NT2/D1 (cell line): ENCODE results near the gene CRYBG1.

Experiments used
- DNase-seq: peaks from one replicate; pipeline ENCODE4 v3.0.0-alpha.2; 2011; ENCODE audit warnings: low read depth, low spot score
- H3K27me3 ChIP-seq: 2 replicates; pipeline ENCODE4 v1.6.0; 2011; ENCODE audit warnings: mild to moderate bottlenecking; ENCODE audit not compliant: insufficient read length, insufficient read depth
- H3K36me3 ChIP-seq: 2 replicates; pipeline ENCODE4 v1.6.1; 2011; ENCODE audit warnings: mild to moderate bottlenecking, low read length, mixed read lengths; ENCODE audit not compliant: insufficient read depth, insufficient read length
- H3K4me1 ChIP-seq: 2 replicates; pipeline ENCODE4 v1.5.1; 2011; ENCODE audit not compliant: insufficient read depth, insufficient read length
- H3K4me3 ChIP-seq: 2 replicates; pipeline ENCODE4 v1.5.1; 2011; ENCODE audit warnings: low read depth; ENCODE audit not compliant: insufficient read length
- H3K9ac ChIP-seq: 2 replicates; pipeline ENCODE4 v1.6.0; 2011; ENCODE audit warnings: low read depth; ENCODE audit not compliant: insufficient read length
- H3K9me3 ChIP-seq: 2 replicates; pipeline ENCODE4 v1.5.1; 2011; ENCODE audit warnings: mild to moderate bottlenecking, low read length; ENCODE audit not compliant: insufficient read depth
- SUZ12 ChIP-seq: IDR thresholded peaks from 2 replicates; pipeline ENCODE4 v1.6.1; 2011; ENCODE audit not compliant: insufficient read length, insufficient read depth; ENCODE audit errors: extremely low read depth
- YY1 ChIP-seq: IDR thresholded peaks from 2 replicates; pipeline ENCODE4 v1.6.1; 2011; ENCODE audit not compliant: insufficient read length, insufficient read depth
- ZNF274 ChIP-seq: IDR thresholded peaks from 2 replicates; pipeline ENCODE4 v1.6.1; 2011; ENCODE audit warnings: mild to moderate bottlenecking, low read depth, low read length

CRYBG1 gene

DNA sequence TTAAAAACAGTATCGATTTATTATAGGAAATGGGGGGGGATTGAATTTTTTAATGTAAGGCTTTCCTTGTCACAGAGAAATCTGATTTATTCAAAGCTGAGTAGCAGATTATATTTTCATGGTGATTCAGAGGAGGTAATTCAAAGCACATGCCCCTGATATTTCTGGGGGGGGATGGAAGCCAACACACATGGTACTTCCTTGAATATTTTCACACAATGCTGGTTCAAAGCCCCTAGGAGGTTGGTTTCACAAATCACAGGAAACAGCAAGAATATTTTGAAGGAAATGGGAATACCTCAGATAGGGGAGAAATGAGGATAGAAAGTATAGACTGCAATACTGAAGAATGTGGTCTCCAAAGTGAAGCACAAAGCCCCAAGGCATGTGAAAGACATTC is 170.0 kb downstream of the CRYBG1 start:
- Histone ChIP-seq H3K9ac (no peak overlapping the region), H3K27me3 (no peaks in the 10 kb centered on the region), H3K4me3 (no peak overlapping the region), H3K4me1 (no peaks in the 10 kb centered on the region), H3K36me3 (no peaks in the 10 kb centered on the region), H3K9me3 (no peaks in the 10 kb centered on the region)
- no peak for TF ChIP-seq YY1
- no peak for TF ChIP-seq SUZ12
- TF ChIP-seq ZNF274 = no peak
- DNase-seq = no peak

GRCh38 chr6:106533054-106533453 is 172.5 kb downstream of the CRYBG1 start:
- H3K9me3 ChIP-seq = no peaks in the 10 kb centered on the region
- no peak for DNase-seq
- H3K9ac ChIP-seq = no peak overlapping the region
- no peak overlapping the region for H3K4me3 ChIP-seq
- H3K27me3 ChIP-seq = no peaks in the 10 kb centered on the region
- TF ChIP-seq ZNF274 (no peak), SUZ12 (no peak), YY1 (no peak)
- no peaks in the 10 kb centered on the region for H3K36me3 ChIP-seq
- H3K4me1 ChIP-seq = no peaks in the 10 kb centered on the region

- H3K9ac ChIP-seq = no peak overlapping the region
- no peaks in the 10 kb centered on the region for H3K27me3 ChIP-seq
- DNase-seq = no peak
- no peak for TF ChIP-seq YY1
- no peak for TF ChIP-seq SUZ12
- no peak for TF ChIP-seq ZNF274
- H3K9me3 ChIP-seq = no peaks in the 10 kb centered on the region
- no peaks in the 10 kb centered on the region for H3K36me3 ChIP-seq
- no peak overlapping the region for H3K4me3 ChIP-seq
- no peaks in the 10 kb centered on the region for H3K4me1 ChIP-seq
Observed at GRCh38 chr6:106534004-106534403, 173.5 kb downstream of the CRYBG1 start.

DNA sequence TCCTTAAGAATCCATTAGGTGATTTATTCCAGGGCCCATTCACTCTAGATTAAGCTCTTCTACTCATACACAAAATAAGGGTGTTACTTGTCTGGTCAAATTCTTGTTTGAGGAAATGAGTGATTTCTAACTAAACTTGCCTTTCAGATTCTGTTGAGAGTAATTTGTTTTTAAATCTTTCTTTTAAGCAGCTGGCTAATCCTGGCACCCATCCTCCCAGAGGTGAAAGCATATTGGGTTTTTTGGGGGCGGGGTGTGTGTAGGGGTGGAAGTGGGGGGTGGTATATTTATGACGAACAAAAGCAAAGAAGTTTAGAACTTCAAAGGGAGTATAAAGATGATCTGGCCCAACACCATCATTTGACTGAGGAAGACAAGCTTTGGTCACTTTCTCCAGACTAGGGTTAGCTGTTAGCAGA is 174.1 kb downstream of the CRYBG1 start:
- H3K9me3 ChIP-seq = no peaks in the 10 kb centered on the region
- TF ChIP-seq ZNF274 (no peak), SUZ12 (no peak), YY1 (no peak)
- DNase-seq = no peak
- no peak overlapping the region for H3K9ac ChIP-seq
- H3K4me3 ChIP-seq = no peak overlapping the region
- H3K27me3 ChIP-seq = no peaks in the 10 kb centered on the region
- H3K4me1 ChIP-seq = no peaks in the 10 kb centered on the region
- H3K36me3 ChIP-seq = no peaks in the 10 kb centered on the region

DNA sequence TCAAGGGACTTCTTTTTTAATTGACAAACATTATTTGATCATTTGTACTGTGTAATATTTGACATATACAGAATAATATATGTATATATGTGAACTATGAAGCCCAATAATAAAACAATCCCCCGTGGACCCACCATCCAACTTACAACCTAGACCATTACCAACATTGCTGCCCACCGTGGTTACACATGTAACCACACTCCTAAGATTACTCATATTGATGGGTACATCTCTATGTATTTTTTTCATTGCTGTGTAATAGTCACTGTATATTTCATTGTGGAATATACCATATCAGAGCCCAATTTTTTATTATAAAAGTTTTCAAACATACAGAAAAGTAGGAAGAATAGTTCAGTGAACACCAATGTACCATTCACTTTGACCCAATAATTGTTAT is 174.5 kb downstream of the CRYBG1 start:
- H3K9me3 ChIP-seq = no peaks in the 10 kb centered on the region
- no peaks in the 10 kb centered on the region for H3K4me1 ChIP-seq
- TF ChIP-seq ZNF274 (no peak), YY1 (no peak), SUZ12 (no peak)
- H3K27me3 ChIP-seq = no peaks in the 10 kb centered on the region
- no peak overlapping the region for H3K4me3 ChIP-seq
- no peaks in the 10 kb centered on the region for H3K36me3 ChIP-seq
- no peak for DNase-seq
- no peak overlapping the region for H3K9ac ChIP-seq

GRCh38 chr6:106536357-106536756 is 175.8 kb downstream of the CRYBG1 start:
- Histone ChIP-seq H3K4me1 (no peaks in the 10 kb centered on the region), H3K4me3 (no peak overlapping the region), H3K9ac (no peak overlapping the region), H3K36me3 (no peaks in the 10 kb centered on the region), H3K9me3 (no peaks in the 10 kb centered on the region), H3K27me3 (no peaks in the 10 kb centered on the region)
- TF ChIP-seq YY1 (no peak), SUZ12 (no peak), ZNF274 (no peak)
- DNase-seq = no peak

DNA sequence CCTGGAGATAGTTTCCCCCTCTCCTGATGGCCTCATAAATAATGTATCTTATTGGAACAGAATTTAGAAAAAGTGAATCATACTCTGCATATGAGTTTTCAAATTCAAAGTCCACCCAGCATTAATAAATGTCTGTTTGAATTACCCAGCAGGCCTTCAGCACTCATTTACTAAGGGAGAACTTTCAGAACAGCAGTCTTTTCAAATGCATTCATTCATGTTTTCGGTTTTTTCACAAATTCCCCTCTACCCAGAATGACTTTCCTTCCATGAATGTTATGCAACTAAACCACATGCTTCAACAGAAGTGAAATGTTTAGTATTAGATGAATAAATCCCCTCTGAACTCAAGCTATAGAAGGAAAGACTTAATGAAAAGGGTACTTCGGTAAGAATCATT is 176.3 kb downstream of the CRYBG1 start:
- Histone ChIP-seq H3K4me1 (no peaks in the 10 kb centered on the region), H3K4me3 (no peak overlapping the region), H3K9ac (no peak overlapping the region)

DNA sequence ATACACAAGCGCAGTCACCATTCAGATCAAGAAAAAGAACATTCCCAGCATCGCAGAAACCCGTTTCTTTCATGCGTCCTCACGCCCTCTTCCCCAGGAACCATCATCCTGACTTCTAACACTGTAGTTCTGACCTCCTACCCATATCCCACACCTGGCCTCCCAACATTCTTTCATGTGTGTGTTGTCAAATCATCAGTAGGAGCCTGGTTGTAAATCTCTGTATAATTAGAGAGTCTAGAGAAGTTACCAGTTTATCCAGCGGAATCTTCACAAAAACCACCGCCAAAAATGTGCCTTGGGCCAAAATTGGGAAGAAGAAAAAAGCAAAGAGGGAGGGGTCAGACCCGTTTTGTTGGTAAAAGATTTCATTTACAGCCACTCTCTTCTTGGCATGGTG is 177.1 kb downstream of the CRYBG1 start:
- no peak for DNase-seq
- Histone ChIP-seq H3K9ac (no peak overlapping the region), H3K9me3 (no peaks in the 10 kb centered on the region), H3K36me3 (no peaks in the 10 kb centered on the region), H3K27me3 (no peaks in the 10 kb centered on the region), H3K4me1 (no peaks in the 10 kb centered on the region), H3K4me3 (no peak overlapping the region)
- TF ChIP-seq ZNF274 (no peak), YY1 (no peak), SUZ12 (no peak)

More for the DNA sequence above, 176.3 kb downstream of the CRYBG1 start:
- Histone ChIP-seq H3K27me3 (no peaks in the 10 kb centered on the region), H3K9me3 (no peaks in the 10 kb centered on the region), H3K36me3 (no peaks in the 10 kb centered on the region)
- TF ChIP-seq SUZ12 (no peak), YY1 (no peak), ZNF274 (no peak)
- DNase-seq = no peak

DNA sequence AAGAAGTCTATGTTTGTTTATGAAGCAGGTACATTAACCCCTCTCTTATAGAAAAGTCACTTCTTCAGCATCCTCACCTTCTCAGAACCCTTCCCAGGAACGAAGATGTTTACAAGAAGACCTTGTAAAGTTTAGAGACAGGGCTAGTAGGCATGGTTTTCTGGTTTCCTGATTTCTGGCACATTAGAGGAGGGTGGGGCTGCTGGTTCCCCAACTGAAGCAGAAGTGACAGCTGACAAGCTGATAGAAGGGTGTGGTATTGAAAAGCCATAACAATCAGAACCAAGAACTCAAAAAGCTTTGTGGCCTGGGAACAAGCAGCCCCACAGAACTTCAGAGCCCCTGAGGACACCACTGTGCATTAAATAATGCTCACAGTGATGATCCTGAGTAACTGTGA is 177.6 kb downstream of the CRYBG1 start:
- TF ChIP-seq SUZ12 = no peak
- no peak for TF ChIP-seq YY1
- no peak for DNase-seq
- no peaks in the 10 kb centered on the region for H3K9me3 ChIP-seq
- H3K9ac ChIP-seq = no peak overlapping the region
- no peak overlapping the region for H3K4me3 ChIP-seq
- H3K4me1 ChIP-seq = no peaks in the 10 kb centered on the region
- no peaks in the 10 kb centered on the region for H3K27me3 ChIP-seq
- H3K36me3 ChIP-seq = no peaks in the 10 kb centered on the region
